Hematopoietic multipotent progenitor cell treated with erythropoietin and hydrocortisone succinate and interleukin-3 and kit ligand, for 17 days (in vitro differentiated cells): ENCODE results near the gene C4B.
A peak's percentile ranks its signal among the peaks of the same experiment; 100 is the strongest.
"Not testable (repeated sequence)": the region's sequence is repeated elsewhere in the genome, so short reads cannot be mapped to it uniquely, and the experiment has no call there.

Experiments used
- DNase-seq: peaks from one replicate; pipeline ENCODE4 v3.0.0-alpha.2; 2015; ENCODE audit warnings: low spot score

Gene C4B

DNA sequence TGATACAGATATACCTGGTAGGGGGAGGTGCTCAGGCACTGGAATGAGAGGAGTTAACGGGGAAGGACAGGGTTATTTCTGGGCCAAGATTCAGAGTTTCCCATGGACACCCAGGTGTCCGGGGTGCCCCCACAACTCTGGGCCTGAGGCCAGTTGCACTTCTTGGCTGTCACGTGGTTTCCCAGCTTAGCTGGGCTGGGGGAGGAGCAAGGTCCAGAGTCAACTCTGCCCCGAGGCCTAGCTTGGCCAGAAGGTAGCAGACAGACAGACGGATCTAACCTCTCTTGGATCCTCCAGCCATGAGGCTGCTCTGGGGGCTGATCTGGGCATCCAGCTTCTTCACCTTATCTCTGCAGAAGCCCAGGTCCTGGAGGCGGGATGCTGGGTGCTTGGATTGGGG is at the start of gene C4B:
TSS of gene C4B (plus strand) at position 249 of the 400 bp plus-strand sequence. CDS start at position 300, 51 bp downstream.
- DNase-seq: not testable (repeated sequence)

DNA sequence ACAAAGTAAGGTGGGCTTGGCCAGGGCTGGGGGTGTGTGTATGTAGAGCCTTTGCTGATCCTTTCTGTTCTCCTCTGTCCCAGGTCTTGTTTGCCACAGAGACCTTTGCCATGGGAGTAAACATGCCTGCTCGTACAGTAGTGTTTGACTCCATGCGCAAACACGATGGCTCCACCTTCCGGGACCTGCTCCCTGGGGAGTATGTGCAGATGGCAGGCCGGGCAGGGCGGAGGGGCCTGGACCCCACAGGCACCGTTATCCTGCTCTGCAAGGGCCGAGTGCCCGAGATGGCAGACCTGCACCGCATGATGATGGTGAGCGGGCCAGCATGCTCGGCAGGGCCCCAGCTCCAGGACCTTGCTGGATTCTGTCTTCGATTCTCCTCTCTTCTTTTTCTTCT is 48.9 kb upstream of the C4B start:
- DNase-seq: no peak

DNA sequence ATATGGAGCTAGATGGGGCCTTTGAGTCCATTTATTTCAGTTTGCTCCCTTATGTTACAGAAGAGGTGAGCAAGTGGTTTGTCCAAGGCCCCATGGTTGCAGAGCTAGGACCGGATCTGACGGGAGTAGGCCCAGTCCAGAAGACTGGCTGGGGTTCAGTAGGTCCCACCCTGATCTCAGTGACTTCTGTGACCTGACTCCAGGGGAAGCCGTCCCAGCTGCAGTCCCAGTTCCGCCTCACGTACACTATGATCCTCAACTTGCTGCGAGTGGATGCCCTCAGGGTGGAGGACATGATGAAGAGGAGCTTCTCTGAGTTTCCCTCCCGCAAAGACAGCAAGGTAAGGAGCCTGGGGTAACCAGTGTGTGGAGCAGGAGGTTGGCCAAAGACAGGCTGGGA is 48.1 kb upstream of the C4B start:
- DNase-seq: no peak

DNA sequence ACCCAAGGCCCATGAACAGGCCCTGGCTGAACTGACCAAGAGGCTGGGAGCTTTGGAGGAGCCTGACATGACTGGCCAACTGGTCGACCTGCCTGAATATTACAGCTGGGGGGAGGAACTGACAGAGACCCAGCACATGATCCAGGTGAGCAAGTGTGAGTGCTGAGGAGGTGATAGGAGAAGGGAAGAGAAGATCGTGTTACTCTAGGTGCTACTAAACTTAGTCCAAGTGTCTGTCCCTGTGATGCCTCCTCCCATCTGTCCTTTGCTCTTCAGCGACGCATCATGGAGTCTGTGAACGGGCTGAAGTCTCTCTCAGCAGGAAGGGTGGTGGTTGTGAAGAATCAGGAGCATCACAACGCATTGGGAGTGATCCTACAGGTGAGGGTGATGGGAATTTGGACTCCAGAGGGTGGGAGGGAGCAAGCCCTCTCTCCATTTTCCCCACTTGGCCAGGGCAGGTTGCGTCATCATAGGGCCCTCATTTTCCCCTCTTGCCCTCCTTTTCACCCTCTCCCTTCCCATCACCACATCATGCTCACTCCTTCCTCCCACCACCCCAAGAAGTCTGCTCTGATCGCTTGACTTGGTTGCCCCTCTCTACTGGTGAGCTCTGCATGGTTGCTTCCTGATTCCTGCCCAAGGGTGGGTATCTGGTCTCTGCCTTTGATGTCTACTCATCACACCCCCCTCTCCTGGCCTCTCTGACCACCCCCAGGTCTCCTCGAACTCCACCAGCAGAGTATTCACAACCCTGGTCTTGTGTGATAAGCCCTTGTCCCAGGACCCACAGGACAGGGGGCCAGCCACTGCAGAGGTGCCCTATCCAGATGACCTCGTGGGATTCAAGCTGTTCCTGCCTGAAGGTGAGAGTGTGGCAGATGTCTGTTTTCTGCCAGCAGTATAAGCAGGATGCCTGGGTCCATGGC is 47.3 kb upstream of the C4B start:
- DNase-seq: no peak

DNA sequence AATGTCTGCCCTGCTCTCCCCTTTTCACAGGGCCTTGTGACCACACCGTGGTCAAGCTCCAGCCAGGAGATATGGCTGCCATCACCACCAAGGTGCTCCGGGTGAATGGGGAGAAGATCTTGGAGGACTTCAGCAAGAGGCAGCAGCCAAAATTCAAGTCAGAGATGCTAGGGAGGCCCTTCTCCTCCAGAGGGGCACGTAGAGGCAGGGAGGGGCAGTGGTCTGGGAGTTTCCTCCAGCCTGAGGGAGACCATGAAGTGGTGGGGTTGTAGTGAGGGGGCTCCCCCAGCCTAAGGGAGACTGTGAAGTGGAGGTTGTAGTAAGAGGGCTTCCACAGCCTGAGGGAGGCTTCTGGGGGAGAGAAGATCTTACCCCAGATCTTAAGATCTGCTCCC is 46.7 kb upstream of the C4B start:
- DNase-seq: no peak

DNA sequence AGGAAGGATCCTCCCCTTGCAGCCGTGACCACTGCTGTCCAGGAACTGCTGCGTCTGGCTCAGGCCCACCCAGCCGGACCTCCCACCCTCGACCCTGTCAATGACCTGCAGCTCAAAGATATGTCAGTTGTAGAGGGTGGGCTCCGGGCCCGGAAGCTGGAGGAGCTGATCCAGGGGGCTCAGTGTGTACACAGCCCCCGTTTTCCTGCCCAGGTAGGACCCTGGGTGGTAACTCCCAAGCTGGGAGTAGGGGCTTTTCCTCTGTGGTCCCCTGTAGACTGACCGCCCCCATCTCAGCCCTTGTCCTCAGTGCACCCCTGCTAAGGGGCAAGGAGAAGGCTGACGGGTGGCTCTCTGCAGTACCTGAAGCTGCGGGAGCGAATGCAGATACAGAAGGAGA is 46.3 kb upstream of the C4B start:
- DNase-seq: no peak

DNA sequence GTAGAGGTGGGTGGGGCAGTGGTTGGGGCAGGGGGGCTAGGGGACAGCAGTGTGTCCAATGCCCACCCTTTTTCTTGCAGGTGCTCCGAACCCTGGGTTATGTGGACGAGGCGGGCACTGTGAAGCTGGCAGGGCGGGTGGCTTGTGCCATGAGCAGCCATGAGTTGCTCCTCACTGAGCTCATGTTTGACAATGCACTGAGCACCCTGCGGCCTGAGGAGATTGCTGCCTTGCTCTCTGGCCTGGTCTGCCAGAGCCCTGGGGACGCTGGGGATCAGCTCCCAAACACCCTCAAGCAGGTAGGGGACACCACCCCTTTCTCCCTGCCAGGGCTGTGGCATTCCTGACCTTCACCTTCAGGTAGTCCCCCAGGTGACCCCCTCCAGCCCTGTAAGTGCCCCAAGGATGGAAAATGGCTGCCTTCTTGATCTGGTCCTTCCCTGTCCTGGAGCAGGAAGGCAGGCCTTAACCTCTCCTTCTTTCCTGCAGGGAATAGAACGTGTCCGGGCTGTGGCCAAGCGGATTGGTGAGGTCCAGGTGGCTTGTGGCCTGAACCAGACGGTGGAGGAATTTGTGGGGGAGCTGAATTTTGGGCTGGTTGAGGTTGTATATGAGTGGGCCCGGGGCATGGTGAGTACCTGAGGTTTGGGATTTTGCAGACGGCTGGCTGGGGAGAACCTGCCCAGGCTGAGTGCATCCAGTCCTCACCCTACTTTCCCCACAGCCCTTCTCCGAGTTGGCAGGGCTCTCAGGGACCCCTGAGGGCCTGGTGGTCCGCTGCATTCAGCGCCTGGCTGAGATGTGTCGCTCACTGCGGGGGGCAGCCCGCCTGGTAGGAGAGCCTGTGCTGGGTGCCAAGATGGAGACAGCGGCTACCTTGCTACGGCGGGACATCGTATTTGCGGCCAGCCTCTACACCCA is 45.5 kb upstream of the C4B start:
- DNase-seq: no peak

DNA sequence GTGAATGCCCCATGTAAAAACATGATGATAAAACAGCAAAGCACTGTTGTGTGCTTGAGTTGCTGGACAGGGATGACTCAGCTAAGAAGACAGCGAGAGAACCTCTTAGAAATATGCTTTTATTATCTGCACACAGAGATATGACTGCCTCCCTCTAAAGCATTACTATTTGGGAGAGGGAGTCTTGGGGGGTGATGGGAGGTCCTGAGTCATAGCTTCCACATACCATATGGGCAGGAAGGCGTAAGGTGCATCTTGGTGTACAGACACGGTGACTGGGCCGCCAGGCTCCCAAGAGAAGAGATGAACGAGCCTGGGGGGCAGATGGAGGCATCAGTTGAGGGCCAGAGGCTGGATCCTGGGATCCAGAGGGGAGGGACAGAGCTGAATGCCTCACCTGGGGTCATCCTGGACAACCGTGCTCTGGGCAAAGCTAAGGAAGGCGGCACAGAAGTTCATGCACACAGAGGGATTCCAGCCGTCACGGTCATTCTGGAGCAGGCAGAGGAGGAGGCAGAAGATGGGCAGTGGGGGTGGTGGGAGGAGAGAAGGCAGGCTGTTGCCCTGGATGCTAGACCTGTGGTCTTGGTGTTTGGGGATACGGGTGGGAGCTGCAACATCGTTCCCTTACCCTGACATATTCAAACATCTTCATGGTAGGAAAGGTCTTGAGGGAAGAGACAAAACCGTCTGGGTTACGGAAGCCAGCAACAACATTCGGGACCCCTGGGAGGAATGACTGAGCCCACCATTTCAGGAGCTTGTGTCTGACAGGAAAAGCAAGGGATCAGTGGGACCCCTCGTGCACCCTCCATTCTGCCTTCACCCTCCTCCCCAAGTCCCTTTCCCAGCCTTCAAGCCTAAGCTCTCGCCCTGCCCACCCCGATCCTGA is 44.6 kb upstream of the C4B start:
- DNase-seq: no peak

DNA sequence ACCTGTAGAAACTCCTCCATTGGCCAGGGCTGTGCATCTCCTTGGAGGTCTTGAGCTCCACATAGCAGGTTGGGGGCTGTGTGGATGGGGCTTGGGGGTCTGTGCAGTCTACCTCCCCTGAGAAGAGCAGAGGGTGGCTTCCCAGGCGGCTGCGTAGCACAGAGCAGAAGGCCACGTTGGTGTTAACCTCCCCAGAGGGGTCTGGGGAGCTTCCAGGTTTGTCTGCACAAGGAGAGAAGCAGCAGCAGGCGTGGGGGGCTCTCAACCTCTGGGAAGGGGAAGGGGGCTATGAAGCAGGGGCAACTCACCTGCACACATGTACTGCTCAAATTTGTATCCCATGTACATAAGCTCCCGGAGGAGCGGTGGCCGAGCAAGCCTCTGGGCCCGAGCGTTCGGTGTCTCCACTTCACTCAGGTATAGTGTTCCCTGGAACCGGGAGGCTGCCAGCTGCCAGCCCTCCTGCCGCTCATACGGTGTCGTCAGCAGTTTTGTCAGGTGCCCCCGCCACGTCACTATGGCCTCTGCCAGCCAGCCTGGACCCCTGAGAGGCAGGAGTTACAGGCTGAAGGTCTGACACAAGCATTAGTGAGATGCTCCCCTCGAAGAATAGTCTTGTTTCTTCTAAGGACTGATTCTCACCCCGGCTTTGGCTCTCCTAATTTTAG is 43.9 kb upstream of the C4B start:
- DNase-seq: no peak

DNA sequence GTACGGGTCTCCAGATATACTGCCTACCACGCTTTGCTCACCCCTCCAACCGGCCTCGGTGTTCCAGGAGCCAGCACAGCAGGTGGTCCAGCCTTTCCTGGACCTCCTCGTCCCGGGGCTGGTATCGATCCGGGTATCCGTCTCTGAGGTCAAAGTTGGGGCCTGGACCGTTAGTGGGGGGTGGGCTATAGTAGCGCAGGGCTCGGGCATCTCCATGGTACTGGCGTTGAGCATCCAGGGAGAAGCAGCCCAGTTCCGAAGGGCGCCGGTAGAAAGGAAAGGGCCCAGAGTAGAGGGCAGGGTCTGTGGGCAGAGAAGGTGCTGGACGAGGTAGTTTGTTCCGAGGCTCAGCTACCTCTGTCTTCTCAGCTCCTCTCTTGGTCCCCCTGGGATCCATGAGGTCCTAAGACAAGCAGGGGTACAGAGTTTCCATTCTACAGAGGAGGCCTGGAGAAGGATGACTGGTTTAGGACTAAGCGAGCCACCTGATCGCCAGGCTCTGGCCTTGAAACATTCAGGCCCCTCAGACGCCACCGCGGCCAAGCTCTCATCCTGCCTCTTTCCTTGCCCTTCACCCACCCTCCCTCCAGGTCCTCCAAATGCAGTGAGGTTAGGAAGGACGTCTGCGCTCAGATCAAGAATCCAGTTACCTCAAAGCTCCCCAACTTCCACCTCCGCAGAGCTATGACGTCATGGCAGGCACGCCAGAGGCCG is 43.2 kb upstream of the C4B start:
- DNase-seq: no peak

DNA sequence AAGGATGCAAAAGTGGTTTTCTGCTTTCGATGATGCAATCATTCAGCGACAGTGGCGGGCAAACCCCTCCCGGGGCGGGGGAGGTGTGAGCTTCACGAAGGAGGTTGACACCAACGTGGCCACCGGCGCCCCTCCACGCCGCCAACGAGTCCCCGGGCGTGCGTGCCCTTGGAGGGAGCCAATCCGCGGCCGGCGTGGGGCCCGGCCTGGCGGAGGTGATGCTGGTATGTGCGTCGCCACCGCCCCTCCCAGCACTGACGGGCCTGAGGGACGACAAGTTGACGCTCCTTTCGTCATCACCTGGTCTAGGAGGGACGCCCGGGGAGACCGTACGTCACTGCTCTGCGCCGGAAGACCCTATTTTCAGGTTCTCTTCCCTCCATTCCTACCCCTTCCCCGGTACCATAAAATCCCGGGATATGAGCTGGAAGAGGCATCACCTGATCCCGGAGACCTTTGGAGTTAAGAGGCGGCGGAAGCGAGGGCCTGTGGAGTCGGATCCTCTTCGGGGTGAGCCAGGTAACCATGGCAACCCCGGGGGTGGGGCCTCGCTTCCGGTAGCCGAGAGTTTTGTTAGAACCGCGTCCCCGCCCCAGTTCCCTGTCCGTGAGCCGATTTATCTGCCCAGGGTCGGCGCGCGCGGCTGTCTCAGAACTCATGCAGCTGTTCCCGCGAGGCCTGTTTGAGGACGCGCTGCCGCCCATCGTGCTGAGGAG is 42.4 kb upstream of the C4B start, which contains the start of gene DXO:
TSS of gene DXO (minus strand) at position 146 of the 716 bp plus-strand sequence. CDS start 463 bp downstream, outside the sequence.
- peak; percentile 98 for DNase-seq

DNA sequence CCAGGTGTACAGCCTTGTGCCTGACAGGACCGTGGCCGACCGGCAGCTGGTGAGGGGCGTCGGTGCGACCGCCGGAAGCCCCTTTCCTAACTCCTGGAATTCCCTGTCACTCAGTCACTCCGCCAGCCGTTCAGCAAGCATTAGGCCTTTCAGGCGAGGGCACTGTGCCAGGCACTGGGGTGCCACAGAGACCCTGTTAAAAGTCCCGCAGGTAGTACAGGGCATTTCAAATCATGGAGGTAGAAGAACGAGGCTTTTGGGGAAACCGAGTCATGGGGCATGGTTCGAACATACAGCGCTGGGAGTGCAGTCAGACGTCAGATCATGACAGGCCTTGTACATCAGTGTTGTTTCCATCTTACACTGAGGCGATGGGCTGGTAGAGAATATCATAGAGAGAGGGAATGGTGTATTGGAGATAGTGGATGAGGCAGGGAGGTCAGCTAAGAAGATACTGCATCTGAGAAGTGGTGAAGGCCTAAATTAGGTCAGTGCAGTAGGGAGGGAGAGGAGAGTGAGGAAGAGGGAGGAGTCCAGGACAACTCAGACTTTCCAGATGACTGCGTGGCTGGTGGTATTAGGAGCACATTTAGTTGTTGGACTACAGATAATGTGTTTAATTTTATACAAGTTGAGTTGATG is 41.8 kb upstream of the C4B start:
- no peak for DNase-seq

DNA sequence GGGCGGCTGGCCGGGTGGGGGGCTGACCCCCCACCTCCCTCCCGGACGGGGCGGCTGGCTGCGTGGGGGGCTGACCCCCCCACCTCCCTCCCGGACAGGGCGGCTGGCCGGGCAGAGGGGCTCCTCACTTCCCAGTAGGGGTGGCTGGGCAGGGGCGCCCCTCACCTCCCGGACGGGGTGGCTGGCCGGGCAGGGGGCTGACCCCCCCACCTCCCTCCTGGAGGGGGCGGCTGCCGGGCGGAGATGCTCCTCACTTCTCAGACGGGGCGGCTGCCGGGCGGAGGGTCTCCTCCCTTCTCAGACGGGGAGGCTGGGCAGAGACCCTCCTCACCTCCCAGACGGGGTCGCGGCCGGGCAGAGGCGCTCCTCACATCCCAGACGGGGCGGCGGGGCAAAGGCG is 38.5 kb upstream of the C4B start:
- DNase-seq: not testable (repeated sequence)

DNA sequence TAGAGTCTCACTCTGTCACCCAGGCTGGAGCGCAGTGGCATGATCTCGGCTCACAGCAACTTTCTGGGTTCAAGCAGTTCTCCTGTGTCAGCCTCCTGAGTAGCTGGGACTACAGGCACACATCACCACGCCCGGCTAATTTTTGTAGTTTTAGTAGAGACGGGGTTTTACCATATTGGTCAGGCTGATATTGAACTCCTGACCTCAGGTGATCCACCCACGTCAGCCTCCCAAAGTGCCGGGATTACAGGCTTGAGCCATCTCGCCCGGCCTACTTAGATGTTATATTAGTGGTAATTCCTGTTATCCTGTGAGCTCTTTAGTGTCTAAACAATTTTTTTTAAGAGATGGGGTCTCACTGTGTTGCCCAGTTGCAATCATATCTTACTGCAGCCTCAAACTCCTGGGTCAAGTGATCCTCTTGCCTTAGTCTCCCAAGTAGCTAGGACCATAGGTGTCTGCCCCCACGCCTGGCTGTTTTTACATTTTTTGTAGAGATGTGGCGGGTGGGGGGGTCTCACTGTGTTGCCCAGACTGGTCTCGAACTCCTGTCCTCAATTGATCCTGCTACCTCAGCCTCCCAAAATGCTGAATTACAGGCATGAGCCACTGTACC is 36.7 kb upstream of the C4B start:
- no peak for DNase-seq

DNA sequence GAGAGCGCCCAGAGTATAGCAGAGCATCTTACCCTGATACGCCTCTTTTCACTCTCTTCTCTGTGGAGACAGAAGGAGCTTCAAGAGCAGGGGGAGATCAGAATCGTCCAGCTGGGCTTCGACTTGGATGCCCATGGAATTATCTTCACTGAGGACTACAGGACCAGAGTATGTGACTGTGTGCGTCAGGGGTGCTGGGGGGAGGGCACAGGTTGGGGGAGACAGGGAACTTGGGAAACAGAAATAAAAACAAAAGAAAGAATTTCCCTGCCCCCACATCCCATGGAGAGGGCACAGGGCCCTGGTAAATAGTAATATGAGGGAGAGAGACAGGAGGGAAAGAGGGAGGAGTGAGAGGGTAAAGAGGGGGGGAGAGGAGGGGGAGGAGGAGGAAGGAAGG is 35.8 kb upstream of the C4B start:
- DNase-seq: no peak

DNA sequence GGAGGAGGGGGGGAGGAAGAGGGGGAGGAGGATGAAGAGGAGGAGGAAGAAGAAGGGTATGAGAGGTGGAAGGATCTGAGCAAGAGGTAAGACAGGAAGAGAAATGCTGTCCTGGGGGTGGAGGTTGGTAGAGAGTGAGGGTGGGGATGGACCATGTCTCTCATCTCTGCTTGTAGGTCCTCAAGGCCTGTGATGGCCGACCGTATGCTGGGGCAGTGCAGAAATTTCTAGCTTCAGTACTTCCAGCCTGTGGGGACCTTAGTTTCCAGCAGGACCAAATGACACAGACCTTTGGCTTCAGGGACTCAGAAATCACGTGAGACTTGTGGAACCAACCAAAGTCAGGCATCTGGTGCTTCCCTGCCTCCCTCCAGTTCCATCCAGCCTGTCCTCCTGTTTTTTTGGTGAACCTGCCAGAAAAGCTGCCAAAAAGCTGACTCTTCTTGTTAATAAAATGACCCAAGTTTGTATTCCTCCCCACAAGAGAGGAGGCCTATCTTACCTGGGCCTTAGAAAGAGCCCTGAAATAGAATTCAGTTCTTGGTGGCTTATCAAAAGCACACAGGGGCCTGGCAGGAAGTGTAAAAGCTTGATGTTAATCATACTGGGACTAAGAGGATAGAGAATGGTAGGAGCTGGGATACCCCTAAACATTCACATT is 35.2 kb upstream of the C4B start:
- no peak for DNase-seq

DNA sequence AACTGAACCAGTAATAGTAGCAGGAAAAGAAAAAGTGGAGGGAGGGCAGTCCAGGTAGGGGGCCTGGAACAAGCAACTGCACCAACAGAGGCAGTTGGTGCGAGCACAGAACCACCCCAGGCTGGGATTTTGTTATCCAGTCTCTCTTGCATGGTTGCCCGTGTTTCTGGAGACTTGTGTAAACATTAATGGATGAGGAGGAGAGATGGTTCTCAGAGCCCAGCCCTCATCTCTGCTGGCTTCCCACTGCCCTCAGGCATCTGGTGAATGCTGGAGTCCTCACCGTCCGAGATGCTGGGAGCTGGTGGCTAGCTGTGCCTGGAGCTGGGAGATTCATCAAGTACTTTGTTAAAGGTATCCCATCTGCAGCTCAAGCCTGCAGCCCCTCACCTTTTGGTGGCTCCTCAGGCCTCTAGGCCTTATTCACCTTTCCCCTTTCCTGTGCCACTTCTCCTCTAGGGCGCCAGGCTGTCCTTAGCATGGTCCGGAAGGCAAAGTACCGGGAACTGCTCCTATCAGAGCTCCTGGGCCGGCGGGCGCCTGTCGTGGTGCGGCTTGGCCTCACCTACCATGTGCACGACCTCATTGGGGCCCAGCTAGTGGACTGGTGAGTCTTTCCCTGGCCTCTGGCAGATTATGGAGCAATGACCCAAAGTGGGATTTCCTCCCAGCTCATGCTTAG is 34.3 kb upstream of the C4B start:
- not testable (repeated sequence) for DNase-seq

DNA sequence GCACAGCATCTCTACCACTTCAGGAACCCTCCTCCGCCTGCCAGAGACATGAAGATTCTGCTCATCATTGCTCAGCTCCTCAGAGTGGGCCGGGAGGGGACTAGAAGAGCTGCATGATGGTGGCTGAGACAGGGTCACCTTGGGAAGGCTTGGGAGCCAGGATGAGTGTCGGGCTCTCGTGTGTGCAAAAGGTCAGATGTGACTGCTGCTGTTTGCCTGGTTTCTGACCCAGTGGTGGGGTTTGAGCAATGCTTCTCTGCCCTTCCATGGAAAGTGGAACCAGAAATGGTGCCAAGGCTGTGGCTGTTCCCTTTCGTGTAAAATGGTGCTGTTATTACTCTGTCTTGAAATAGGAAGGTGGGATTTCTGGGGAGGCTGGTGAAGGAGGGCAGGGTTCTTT is 33.6 kb upstream of the C4B start:
- not testable (repeated sequence) for DNase-seq
